GM10847 (cell line): ENCODE results near the gene MDM4.

Experiments used
- POLR2A ChIP-seq: IDR thresholded peaks from 2 replicates; pipeline ENCODE4 v1.6.1; 2011; ENCODE audit not compliant: insufficient read length; ENCODE audit errors: extremely low read depth

The MDM4 gene

GRCh38 chr1:204565617-204566582, 49.7 kb downstream of the MDM4 start:
- no peak for TF ChIP-seq POLR2A

GRCh38 chr1:204566583-204566955, 50.4 kb downstream of the MDM4 start:
- TF ChIP-seq POLR2A = no peak

- no peak for TF ChIP-seq POLR2A
These were observed 50.9 kb downstream of the MDM4 start for GRCh38 chr1:204567071-204567470.

- no peak for TF ChIP-seq POLR2A
These were observed 52.5 kb downstream of the MDM4 start for GRCh38 chr1:204568576-204569315.

- TF ChIP-seq POLR2A = no peak
These were observed 53.3 kb downstream of the MDM4 start for GRCh38 chr1:204569478-204569877.

GRCh38 chr1:204571128-204571527, 54.9 kb downstream of the MDM4 start:
- TF ChIP-seq POLR2A = no peak

- TF ChIP-seq POLR2A = no peak
These were observed 55.4 kb downstream of the MDM4 start for GRCh38 chr1:204571631-204572030.

- no peak for TF ChIP-seq POLR2A
These were observed 57.0 kb downstream of the MDM4 start for GRCh38 chr1:204572923-204573922.

- TF ChIP-seq POLR2A = no peak
These were observed 58.0 kb downstream of the MDM4 start for GRCh38 chr1:204574016-204574864.

GRCh38 chr1:204574865-204575163, 58.6 kb downstream of the MDM4 start:
- TF ChIP-seq POLR2A = no peak

GRCh38 chr1:204575221-204576190, 59.3 kb downstream of the MDM4 start:
- no peak for TF ChIP-seq POLR2A

- TF ChIP-seq POLR2A = no peak
These were observed 60.2 kb downstream of the MDM4 start for GRCh38 chr1:204576422-204576821.
